DOHH2 (cell line): ENCODE data around the gene TOMM6.

Source experiments
- CTCF ChIP-seq: fragments of 200-600 bp; sonication (generic); IDR thresholded peaks from one replicate; pipeline ENCODE4 v1.5.1; 2014; ENCODE audit warnings: antibody characterized with exemption, mild to moderate bottlenecking, low read depth, low read length; ENCODE audit not compliant: poor library complexity, severe bottlenecking
- EZH2phosphoT487 ChIP-seq: fragments of 200-600 bp; sonication (generic); IDR thresholded peaks from 2 replicates; pipeline ENCODE4 v1.6.1; 2017; ENCODE audit warnings: borderline replicate concordance, mild to moderate bottlenecking, antibody characterized with exemption, low read length, moderate library complexity, mixed read lengths

- TF ChIP-seq CTCF (no peak), EZH2phosphoT487 (no peak)
These were observed 18.1 kb upstream of the TOMM6 start for GRCh38 chr6:41769376-41769775.
